SIG-M5 treated with dmso at 0.1 percent for 504 hours (cell line): ENCODE results near the gene PPP1R15A.
"Not testable (repeated sequence)": the region's sequence is repeated elsewhere in the genome, so short reads cannot be mapped to it uniquely, and the experiment has no call there.

Source experiments
- DNase-seq: peaks from one replicate; lab custom pipeline; 2025; ENCODE audit not compliant: unreplicated experiment; lab: John Stamatoyannopoulos, UW

Gene PPP1R15A

DNA sequence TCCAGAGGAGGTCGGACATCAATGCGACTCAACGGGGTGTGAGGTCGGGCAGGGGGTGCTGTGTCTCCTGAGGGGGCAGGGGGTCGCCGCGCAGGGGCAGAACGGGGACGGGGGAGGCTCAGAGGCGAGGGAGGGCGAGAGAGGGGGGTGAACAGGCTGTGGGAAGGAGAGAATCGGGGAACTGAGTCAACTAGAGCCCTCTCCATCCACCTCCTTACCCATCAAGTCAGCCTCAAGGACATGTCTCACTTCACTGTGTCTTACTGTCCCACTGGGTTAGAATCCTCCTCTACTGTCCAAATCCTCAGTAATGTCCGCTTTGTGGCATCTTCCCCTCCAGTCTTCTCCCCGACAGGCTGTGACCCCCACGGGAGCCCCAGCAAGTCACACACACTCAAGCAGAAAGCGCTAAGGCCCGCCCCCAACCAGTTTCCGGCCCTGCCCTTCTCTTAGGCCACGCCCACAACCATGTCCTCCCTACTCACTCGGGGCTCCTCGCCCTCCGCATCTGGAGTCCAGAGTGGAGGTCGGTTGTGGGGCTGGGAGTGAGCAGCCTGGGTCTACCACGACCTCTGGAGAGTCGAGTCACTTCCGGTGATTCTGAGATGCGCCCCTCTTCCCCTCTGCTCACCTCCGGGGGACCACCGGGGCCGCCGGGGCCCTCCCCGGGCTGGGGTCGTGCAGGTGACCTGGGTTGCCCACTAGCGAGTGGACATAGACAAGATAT, 13.1 kb upstream of the PPP1R15A start:
- peak; percentile 52 for DNase-seq

- no peak for DNase-seq
Measured at GRCh38 chr19:48859711-48860572, 12.3 kb upstream of the PPP1R15A start.

GRCh38 chr19:48861313-48861712, 10.9 kb upstream of the PPP1R15A start:
- DNase-seq: no peak

DNA sequence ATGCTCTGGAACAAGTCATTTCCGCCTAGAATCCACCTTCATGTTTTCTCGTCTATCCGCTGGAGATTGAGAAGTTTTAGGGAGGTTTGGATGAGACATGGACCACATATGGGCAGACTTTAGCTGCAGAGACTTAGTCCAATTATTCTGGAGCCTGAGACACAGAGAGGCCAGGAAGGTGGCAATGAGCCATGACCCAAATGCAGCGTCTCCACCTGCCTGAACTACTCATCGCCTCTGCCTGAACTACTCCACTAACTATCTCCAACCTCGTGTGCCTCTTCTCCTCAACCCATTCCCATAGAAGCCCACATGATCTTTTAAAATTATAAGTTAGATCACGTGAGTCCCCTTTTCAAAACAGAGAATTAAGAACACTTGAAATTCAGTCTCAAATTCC, 9.4 kb upstream of the PPP1R15A start:
- DNase-seq: no peak

DNA sequence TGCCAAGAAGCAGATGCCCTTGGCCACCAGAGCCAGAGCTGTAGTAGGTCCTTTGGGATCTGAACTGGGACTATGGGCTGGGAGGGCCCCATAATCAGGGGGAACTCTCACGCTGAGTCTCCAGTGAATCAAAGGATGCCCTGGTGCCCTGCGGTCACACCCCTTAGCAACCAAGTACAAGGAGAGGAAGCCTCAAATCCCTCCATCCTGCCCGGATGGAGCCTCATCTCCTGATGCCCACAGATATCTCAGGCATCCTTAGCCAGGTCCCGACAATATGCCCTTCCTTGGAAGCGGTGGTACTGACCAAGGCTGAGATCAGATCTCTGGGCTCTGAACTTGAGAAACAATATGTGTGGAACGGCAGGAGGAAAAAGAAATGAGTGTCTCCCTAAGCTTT, 5.5 kb upstream of the PPP1R15A start:
- no peak for DNase-seq

DNA sequence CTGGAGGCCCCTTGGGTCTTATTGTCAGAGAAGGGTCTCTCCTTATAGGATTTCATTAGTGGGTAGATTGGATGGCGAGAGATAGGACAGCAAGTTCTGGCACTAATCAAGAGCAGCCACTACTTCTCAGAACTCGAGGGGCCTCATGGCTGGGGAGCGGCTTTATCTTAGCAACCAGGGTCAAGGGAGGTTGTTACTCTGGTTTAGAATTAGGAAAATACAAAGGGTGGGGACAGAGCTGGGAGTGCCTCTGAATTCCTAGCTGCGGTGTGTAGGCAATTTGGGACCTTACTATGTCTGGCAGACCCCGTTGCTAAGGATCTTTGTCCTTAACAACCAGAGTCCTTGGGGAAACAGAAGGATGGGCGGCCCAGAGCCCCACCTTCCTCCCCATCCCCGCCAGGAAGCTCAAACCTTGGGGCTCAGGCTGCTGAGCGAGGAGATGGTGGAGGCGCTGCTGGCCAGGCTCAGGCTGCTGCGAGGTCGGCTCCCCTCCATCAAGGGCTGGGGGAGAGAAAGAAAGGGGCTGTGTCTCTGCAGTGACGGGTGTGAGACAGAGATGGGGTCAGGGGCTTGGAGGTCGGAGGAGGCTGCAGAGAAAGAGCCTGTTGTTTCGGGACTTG, 5.0 kb upstream of the PPP1R15A start:
- DNase-seq: no peak

DNA sequence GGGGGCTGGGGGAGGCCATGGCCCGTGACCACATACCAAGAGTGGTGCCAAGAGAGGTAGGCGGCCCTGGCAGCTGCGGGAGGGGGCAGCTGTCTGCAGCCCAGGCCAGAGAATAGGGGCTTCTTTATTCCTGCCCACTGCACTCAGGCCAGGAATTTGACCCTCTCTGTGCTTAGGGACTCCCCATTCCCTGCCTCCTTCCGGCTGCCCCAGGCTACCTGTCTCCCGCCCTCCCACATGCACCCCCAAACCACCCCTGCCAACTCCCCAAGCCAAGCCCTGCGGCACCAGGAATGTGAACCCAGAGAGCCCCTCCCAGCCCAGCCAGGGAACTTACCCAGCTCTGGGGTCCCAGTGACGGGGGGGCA, 4.5 kb upstream of the PPP1R15A start:
- DNase-seq: no peak

- no peak for DNase-seq
Measured at GRCh38 chr19:48868114-48868886, 3.9 kb upstream of the PPP1R15A start, which contains the start of gene PLEKHA4. PLEKHA4 (minus strand) TSS chr19:48868617; CDS start chr19:48867620, 997 bp downstream.

GRCh38 chr19:48870048-48870447, 2.2 kb upstream of the PPP1R15A start:
- no peak for DNase-seq

- DNase-seq: not testable (repeated sequence)
Measured at GRCh38 chr19:48871471-48872181, 595 bp upstream of the PPP1R15A start.

GRCh38 chr19:48872884-48873475, 759 bp downstream of the PPP1R15A start:
- peak; percentile 94 for DNase-seq

DNA sequence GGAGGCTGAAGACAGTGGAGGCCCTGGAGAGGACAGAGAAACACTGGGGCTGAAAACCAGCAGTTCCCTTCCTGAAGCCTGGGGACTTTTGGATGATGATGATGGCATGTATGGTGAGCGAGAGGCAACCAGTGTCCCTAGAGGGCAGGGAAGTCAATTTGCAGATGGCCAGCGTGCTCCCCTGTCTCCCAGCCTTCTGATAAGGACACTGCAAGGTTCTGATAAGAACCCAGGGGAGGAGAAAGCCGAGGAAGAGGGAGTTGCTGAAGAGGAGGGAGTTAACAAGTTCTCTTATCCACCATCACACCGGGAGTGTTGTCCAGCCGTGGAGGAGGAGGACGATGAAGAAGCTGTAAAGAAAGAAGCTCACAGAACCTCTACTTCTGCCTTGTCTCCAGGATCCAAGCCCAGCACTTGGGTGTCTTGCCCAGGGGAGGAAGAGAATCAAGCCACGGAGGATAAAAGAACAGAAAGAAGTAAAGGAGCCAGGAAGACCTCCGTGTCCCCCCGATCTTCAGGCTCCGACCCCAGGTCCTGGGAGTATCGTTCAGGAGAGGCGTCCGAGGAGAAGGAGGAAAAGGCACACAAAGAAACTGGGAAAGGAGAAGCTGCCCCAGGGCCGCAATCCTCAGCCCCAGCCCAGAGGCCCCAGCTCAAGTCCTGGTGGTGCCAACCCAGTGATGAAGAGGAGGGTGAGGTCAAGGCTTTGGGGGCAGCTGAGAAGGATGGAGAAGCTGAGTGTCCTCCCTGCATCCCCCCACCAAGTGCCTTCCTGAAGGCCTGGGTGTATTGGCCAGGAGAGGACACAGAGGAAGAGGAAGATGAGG, 1.5 kb downstream of the PPP1R15A start:
- no peak for DNase-seq

DNA sequence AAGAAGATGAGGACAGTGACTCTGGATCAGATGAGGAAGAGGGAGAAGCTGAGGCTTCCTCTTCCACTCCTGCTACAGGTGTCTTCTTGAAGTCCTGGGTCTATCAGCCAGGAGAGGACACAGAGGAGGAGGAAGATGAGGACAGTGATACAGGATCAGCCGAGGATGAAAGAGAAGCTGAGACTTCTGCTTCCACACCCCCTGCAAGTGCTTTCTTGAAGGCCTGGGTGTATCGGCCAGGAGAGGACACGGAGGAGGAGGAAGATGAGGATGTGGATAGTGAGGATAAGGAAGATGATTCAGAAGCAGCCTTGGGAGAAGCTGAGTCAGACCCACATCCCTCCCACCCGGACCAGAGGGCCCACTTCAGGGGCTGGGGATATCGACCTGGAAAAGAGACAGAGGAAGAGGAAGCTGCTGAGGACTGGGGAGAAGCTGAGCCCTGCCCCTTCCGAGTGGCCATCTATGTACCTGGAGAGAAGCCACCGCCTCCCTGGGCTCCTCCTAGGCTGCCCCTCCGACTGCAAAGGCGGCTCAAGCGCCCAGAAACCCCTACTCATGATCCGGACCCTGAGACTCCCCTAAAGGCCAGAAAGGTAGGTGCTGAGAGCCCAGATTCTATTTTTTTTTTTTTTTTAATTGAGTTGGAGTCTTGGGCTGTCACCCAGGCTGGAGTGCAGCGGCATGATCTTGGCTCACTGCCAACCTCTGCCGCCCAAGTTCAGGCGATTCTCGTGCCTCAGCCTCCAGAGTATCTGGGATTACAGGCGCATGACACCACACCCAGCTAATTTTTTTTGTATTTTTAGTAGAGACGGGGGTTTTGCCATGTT, 2.3 kb downstream of the PPP1R15A start:
- DNase-seq: peak; percentile 14

DNA sequence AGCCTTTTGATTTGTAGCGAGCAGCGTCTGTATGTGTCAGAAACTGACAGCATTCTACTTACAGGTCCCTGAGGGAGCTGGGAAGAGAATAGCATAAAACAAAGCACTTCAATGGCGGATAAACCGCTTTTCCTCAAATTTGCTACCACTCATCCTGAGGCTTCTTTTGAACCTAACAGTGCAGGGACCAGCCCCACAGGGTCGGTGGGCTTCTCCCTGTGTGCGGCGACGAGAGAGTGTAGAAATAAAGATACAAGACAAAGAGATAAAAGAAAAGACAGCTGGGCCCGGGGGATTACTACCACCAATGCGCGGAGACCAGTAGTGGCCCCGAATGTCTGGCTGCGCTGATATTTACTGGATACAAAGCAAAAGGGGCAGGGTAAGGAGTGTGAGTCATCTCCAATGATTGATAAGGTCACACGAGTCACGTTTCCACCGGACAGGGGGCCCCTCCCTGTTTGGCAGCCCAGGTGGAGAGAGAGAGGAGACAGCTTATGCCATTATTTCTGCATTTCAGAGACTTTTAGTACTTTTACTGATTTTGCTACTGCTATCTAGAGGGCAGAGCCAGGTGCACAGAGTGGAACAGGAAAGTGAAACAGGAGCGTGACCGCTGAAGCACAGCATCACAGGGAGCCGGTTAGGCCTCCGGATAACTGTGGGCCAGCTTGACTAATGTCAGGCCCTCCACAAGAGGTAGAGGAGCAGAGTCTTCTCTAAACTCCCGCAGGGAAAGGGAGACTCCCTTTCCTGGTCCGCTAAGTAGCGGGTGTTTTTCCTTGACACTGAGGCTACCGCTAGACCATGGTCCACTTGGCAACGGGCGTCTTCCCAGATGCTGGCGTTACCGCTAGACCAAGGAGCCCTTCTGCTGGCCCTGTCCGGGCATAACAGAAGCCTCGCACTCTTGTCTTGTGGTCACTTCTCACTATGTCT, 4.1 kb downstream of the PPP1R15A start:
- not testable (repeated sequence) for DNase-seq

GRCh38 chr19:48877855-48878195, 5.6 kb downstream of the PPP1R15A start:
- no peak for DNase-seq

GRCh38 chr19:48878196-48879024, 6.2 kb downstream of the PPP1R15A start:
- no peak for DNase-seq
